HepG2 (cell line): Measurements from ENCODE around the gene SYNE1.

Experiments used
- FOXJ3 ChIP-seq: sonication (generic); formaldehyde crosslinking; IDR thresholded peaks from 2 replicates; pipeline ENCODE4 v1.4.0; 2020; ENCODE audit warnings: missing genetic modification reagents, mild to moderate bottlenecking, borderline replicate concordance
- FOXK2 ChIP-seq: fragments of 450-650 bp; IDR thresholded peaks from 2 replicates; pipeline ENCODE4 v1.6.1; 2016
- GABPA ChIP-seq, 2 experiments: IDR thresholded peaks; 2 replicates each; pipeline ENCODE4 v1.6.1; 2011 to 2016; ENCODE audit warnings: low read depth in 2 of 2, low read length in 1 of 2, missing biosample characterization in 1 of 2, missing genetic modification characterization in 1 of 2
- KLF9 ChIP-seq: IDR thresholded peaks from 2 replicates; pipeline ENCODE4 v1.6.1; 2016; ENCODE audit warnings: low read depth
- NR2F6 ChIP-seq, 2 experiments: IDR thresholded peaks; 2 replicates each; pipeline ENCODE4 v1.6.1; 2016; ENCODE audit warnings: antibody characterized with exemption in 1 of 2, mild to moderate bottlenecking in 1 of 2
- POLR2AphosphoS5 ChIP-seq: IDR thresholded peaks from 2 replicates; pipeline ENCODE4 v1.6.1; 2012; ENCODE audit warnings: low read depth, low read length
- SIN3B ChIP-seq: fragments of 150-350 bp; IDR thresholded peaks from 2 replicates; pipeline ENCODE4 v1.6.1; 2014; ENCODE audit warnings: low read length
- ZNF274 ChIP-seq: sonication (generic); formaldehyde crosslinking; IDR thresholded peaks from 2 replicates; pipeline ENCODE4 v1.5.1; 2020; ENCODE audit warnings: mild to moderate bottlenecking, missing genetic modification reagents
- ZNF430 ChIP-seq: sonication (generic); formaldehyde crosslinking; IDR thresholded peaks from 2 replicates; pipeline ENCODE4 v1.9.0; 2021; ENCODE audit warnings: mild to moderate bottlenecking, missing genetic modification reagents
- ZNF678 ChIP-seq: sonication (generic); formaldehyde crosslinking; IDR thresholded peaks from 2 replicates; pipeline ENCODE4 v1.4.0; 2020; ENCODE audit warnings: mild to moderate bottlenecking, missing genetic modification reagents

- TF ChIP-seq KLF9 (CRISPR knock-in tag) (no peak), SIN3B (no peak), NR2F6 (IDR thresholded peaks at IDR 0.05) (no peak), NR2F6 (CRISPR knock-in tag; IDR thresholded peaks at IDR 0.05) (no peak), ZNF274 (CRISPR knock-in tag) (no peak), GABPA (IDR thresholded peaks at IDR 0.05; ENCODE audit: low read depth, low read length) (no peak), GABPA (CRISPR knock-in tag; IDR thresholded peaks at IDR 0.05; ENCODE audit: low read depth) (no peak), FOXK2 (no peak), POLR2AphosphoS5 (no peak), ZNF430 (no peak), FOXJ3 (CRISPR knock-in tag) (no peak), ZNF678 (CRISPR knock-in tag) (no peak)
Observed at GRCh38 chr6:152184573-152184916, 452.6 kb downstream of the SYNE1 start.
